Measurements from ENCODE around the gene SPINK4. TPM values are rescaled to one million over a fixed set of nuclear protein-coding genes. Genes with fewer than 3 reads are reported as not detected.

SPINK4 gene
- total RNA-seq, 1 donor from 2014 or later, result not detected

- H3K27ac ChIP-seq, result no peak overlapping the region
- no peaks in the 10 kb centered on the region for H3K4me1 ChIP-seq
- H3K9me3 ChIP-seq, result no peaks in the 10 kb centered on the region
- H3K27me3 ChIP-seq, result no peaks in the 10 kb centered on the region
- no peaks in the 10 kb centered on the region for H3K36me3 ChIP-seq
- intact Hi-C loops (cut with DNase I), result no loop called here
- TF ChIP-seq, protein P1, sequence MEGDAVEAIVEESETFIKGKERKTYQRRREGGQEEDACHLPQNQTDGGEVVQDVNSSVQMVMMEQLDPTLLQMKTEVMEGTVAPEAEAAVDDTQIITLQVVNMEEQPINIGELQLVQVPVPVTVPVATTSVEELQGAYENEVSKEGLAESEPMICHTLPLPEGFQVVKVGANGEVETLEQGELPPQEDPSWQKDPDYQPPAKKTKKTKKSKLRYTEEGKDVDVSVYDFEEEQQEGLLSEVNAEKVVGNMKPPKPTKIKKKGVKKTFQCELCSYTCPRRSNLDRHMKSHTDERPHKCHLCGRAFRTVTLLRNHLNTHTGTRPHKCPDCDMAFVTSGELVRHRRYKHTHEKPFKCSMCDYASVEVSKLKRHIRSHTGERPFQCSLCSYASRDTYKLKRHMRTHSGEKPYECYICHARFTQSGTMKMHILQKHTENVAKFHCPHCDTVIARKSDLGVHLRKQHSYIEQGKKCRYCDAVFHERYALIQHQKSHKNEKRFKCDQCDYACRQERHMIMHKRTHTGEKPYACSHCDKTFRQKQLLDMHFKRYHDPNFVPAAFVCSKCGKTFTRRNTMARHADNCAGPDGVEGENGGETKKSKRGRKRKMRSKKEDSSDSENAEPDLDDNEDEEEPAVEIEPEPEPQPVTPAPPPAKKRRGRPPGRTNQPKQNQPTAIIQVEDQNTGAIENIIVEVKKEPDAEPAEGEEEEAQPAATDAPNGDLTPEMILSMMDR (IDR thresholded peaks at IDR 0.05), result no peak
- DNase-seq (ENCODE audit: low spot score in 2 of 2), result no peak
- no peak overlapping the region for H3K4me3 ChIP-seq
These were observed 28.1 kb upstream of the SPINK4 start for GRCh38 chr9:33211695-33212393.

DNA sequence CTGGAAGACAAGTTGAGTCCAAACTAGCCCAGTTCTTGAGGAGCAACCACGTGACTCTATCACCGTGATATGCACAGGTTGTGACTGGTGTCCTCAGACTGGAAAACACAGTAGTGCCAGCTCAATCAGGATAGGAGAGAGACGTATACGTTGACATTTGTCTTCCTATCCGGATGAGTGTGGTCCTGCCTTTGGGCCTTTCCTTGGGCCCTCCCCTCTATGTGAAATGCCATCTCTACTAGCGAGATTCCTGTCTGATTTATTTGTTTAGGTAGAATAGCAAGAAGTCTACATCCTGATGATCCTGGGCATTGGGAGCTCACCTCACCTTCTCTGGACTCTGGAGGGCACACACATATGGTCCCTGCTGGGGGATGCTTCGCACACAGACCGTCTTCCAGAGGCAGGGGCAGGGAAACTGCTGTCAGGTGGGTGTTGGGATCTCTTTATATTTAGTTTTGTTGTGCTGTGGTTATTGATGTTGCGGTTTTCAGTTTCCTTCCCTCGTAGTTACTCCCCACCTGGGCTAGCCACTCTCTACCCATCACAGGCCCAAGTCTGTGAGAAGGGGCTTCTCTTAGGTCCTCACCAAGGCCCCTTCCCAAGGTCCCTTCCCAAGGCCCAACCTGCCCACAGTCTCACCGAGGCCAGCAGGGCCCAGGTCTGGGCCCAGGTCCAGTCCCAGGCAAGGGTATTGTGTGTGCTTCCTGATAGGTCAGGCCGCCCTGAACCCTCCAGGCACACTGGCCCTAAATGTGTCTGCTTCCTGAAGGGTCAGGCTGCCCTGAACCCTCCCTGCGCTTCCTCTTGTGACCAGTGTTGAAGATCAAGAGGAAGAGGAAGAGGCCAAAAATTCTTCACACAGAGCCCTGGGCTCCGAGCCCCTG lies 19.0 kb upstream of the SPINK4 start:
- intact Hi-C loops (cut with DNase I), result no loop called here
- H3K27me3 ChIP-seq, result no peaks in the 10 kb centered on the region
- no peaks in the 10 kb centered on the region for H3K36me3 ChIP-seq
- peaks cover 0 to 5% of the 10 kb centered on the region in 2 donors for H3K4me1 ChIP-seq
- no peak overlapping the region for H3K27ac ChIP-seq
- H3K9me3 ChIP-seq, result no peaks in the 10 kb centered on the region
- TF ChIP-seq, protein P1 (IDR thresholded peaks at IDR 0.05), result no peak
- no peak overlapping the region for H3K4me3 ChIP-seq
- no peak for DNase-seq (ENCODE audit: low spot score in 2 of 2)

GRCh38 chr9:33221568-33221884 lies 18.4 kb upstream of the SPINK4 start:
- H3K27ac ChIP-seq, result no peak overlapping the region
- no peaks in the 10 kb centered on the region for H3K27me3 ChIP-seq
- peaks cover 0 to 5% of the 10 kb centered on the region in 2 donors for H3K4me1 ChIP-seq
- H3K4me3 ChIP-seq, result no peak overlapping the region
- intact Hi-C loops (cut with DNase I), result no loop called here
- DNase-seq (ENCODE audit: low spot score in 2 of 2), result no peak
- TF ChIP-seq, protein P1 (IDR thresholded peaks at IDR 0.05), result no peak
- H3K9me3 ChIP-seq, result no peaks in the 10 kb centered on the region
- no peaks in the 10 kb centered on the region for H3K36me3 ChIP-seq

DNA sequence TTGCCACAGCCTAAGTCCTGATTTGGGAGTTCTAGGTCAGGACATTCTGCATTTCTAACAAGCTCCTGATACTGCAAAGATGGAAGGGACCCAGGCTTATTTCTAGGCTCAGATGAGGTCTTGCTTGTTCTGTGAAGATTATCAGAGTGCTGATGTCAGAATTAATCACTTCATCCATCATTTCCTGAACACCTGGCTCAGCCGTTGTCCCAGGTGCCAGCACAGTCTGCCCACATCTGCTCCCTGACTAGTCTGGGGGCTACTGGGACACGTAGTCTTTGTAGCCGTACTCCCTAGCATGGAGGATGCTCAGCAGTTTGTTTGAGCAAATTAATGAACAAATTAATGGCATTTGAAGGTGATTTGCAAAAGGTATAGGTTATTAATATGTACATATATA lies 17.9 kb upstream of the SPINK4 start:
- intact Hi-C loops (cut with DNase I), result no loop called here
- Histone ChIP-seq H3K36me3 (no peaks in the 10 kb centered on the region), H3K9me3 (no peaks in the 10 kb centered on the region), H3K4me3 (no peak overlapping the region), H3K27me3 (no peaks in the 10 kb centered on the region), H3K4me1 (peaks cover 0 to 5% of the 10 kb centered on the region in 2 donors), H3K27ac (no peak overlapping the region)
- no peak for DNase-seq (ENCODE audit: low spot score in 2 of 2)
- TF ChIP-seq, protein P1 (IDR thresholded peaks at IDR 0.05), result no peak

DNA sequence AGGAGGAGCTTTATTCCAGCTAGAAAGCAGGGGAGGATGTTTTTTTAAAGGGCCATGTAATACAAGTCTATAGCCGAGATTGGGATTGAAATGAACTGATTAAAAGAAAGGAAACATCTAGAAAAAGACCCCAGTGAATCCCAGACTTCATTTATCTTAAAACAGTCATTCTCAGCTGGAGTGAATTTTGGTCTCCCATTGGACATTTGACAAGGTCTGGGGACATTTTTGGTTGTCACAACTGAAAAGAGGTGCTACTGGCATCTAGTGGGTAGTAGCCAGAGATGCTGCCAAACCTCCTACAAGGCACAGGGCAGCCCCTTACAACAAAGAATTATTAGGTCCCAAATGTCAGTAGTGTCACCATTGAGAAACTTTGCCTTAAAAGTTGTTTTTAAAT lies 16.3 kb upstream of the SPINK4 start:
- Histone ChIP-seq H3K27me3 (no peaks in the 10 kb centered on the region), H3K36me3 (no peaks in the 10 kb centered on the region), H3K27ac (no peak overlapping the region), H3K4me1 (peaks cover 0 to 5% of the 10 kb centered on the region in 2 donors), H3K4me3 (no peak overlapping the region), H3K9me3 (no peaks in the 10 kb centered on the region)
- TF ChIP-seq, protein P1 (IDR thresholded peaks at IDR 0.05), result peak in 1 of 3 experiments; percentile 6
- intact Hi-C loops (cut with DNase I), result loop anchor here (2.0 kb wide), 2 partner anchors 25 to 57 kb away; partner anchors contain the start of gene B4GALT1
- no peak for DNase-seq (ENCODE audit: low spot score in 2 of 2)

All from ascending aorta (tissue), 2 donors.